Stimulated activated CD4-positive, alpha-beta T cell treated with anti-CD3 and anti-CD28 coated beads, Interleukin-1b, Interleukin-23, amount 100 ng/mL, for 48 hours (primary cell): ENCODE data around the gene SMARCD1.

ENCODE experiments used
- DNase-seq: peaks from one replicate; pipeline ENCODE4 v3.0.0-alpha.2; 2020

SMARCD1 gene

DNA sequence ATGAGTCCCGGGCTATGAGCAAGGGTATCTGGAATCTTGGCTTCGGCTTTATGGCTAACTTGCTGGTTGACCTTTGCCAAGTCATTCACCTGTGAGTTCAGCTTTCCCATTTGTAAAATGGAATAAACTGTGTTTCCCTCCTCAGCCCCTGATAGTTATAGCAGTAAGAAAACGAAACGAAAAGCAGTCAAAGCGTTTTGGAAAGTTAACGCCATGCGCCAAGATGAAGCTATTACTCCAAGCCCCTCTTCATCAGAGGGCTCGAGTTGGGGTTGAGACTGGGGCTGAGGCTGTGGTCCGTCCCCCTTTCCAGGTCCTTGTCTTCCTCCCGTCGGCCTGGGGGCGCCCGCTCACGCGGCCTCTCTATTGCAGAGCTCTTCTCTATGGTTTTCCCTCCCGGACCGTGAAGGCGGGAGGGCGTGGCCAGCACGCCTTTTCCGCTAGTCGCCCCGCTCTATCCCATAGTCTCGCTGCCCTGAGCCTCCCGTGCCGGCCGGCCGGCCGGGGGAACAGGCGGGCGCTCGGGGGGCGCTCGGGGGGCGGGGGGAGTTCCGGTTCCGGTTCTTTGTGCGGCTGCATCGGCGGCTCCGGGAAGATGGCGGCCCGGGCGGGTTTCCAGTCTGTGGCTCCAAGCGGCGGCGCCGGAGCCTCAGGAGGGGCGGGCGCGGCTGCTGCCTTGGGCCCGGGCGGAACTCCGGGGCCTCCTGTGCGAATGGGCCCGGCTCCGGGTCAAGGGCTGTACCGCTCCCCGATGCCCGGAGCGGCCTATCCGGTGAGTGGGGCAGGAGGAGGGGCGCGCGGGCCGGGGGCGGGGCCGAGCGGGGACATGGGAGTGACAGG is at the start of gene SMARCD1:
Gene SMARCD1, plus strand, starts transcription at position 568 of the 840 bp plus-strand sequence. Its CDS starts 28 bp downstream, at position 596.
- peak; percentile 88 for DNase-seq

DNA sequence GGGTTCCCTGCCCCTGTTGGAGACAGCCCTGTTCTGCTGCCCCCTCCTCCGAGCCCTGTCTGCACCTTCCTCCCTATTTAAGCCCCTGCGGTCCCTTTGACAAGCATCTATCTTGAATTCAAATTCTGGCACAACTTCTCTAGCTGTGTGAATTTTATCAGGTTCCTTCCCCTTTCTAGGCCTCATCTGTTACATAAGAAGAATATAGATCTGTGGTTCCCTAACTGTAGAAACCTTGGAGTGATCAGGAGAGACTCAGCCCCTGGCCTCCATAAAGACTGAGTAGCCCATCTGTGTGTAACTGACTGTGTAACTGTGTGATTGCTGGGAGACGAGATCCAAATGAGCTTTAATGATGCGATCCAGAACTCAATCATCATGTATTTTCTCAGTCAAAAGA is 46.8 kb upstream of the SMARCD1 start:
- no peak for DNase-seq

DNA sequence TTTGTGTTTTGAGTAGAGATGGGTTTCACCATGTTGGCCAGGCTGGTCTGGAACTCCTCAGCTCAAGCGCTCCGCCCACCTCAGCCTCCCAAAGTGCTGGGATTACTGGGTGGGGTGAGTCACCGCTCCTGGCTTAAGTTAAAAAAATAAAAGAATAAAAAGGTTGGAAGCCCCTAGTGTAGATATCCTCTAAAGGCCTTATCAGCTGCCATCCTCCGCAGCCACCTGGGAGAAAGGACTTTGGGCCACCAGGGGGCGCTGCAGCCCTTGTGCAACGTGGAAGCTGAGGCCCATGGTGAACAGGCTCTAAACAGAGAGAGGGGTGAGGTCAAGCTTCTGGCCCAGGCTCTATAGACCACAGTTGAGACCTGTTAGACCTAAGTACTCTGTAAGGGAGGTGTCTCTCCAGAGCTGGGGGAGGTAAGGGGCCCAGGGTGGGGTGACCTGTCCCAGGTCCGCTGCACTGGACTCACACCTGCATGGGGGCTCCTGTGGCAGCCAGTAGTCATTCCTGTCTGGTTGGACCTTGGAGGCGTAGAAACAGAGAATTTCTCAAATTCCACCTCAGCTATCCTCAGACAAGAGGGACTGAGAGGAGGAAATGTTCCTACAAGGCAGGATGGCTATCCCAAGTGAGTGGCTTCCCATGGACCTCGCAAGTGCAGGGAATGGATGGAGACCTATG is 45.8 kb upstream of the SMARCD1 start:
- DNase-seq, result peak; percentile 87

DNA sequence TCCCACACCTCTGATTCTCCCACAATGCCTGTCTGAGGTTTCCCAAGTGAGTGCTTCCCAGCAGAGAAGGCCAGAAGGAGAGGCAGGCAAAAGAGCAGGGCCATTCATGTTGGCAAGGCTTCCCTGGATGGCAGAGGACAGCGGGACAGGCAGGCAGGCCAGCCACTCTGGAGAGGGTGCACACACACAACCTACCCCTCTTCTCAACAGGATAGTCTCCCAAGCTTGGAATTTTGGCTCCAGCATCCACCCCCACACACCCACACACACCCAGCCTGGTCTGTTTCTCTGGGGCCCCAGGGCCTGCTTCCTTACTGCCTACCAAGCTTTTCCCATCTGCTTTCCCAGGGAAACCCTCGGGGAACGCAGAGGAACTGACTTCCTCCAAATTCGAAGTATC is 44.5 kb upstream of the SMARCD1 start:
- no peak for DNase-seq

DNA sequence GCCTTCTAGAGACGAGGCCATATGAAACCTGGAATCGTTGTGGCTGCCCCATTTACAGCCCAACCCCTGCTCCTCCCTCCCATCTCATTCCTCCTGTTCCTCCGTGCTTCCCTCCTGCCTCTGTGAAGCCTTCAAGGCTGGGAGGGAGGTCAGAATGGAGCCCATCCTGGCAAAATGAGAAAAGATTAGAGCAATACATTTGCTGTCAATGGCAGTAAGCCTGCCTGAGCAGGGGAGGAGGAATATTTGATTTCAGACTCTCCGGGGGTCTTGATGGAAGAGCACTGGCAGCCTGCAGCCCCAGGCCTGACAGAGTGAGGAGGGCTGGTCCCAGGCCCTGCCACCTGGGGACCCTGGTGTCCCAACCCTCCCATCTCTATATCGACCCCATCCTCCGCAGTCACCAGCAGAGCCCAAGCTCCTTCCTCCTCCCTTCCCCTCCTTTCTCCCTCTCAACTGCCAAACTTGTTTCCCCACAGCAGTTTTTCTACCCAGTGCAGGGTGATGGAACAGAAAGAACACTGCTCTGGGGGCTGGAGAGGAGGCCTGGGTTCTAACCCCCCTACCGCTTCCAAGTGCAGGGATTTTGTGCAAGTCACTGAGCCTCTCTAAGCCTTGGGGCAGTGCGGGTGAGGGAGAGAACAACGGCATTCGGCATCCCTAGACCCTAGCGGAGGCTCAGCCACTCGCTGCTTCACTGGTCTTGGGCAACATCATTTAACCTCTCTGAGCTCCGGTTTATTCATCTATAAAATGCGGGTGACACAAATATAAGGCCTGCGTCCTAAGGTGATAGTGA is 43.9 kb upstream of the SMARCD1 start:
- no peak for DNase-seq

DNA sequence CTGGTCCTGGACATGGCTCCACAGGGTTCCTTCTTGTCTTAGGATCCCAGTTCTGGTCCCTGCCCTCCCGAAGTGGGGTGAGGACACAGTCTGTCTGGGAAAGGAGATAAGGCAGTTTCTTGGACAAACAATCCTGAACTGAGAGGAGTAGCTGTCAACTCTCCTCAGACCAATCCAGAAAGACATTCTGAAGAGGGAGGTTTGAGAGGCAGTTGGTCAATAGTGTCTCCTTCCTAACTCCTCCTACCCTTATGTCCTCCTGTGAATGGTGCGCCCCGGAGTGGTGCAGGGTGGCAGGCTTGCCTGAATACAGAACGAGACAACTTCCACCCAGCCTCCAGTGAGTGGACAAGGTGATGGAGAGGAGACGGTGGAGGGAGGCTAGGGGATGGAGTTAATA is 43.2 kb upstream of the SMARCD1 start:
- DNase-seq, result no peak

DNA sequence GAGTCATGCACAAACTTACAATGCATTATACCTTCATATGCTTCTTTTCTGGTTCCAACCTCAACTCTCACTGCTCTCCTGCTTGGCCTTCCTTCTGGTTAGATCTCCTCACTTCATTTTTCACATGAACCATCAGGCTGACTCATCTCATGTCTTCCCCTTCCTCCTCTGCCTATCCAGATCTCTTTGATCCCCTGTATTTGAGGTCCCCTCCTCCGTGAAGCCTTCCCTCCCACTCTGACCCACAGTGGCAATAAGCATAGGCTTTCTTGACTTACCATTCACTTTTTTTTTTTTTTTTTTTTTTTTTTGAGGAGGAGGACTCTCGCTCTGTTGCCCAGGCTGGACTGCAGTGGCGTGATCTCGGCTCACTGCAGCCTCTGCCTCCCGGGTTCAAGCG is 42.4 kb upstream of the SMARCD1 start:
- no peak for DNase-seq

DNA sequence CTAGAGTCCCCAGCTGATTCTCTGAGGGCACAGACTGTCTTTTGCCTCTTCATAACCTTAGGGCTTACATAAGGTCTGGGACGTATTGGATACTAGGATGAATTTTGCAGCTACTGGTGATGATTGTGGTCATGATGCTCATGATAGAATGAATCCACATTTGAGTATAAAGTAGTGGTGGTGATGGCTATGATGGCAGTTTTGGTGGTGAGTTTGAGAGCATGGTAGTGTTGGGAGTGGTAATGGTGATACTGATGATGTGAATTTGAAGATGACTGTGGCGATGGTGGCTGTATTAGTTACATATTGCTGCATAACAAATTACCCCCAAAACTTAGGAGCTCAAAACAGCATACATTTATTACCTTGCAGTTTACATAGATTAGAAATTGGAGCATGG is 41.8 kb upstream of the SMARCD1 start:
- DNase-seq, result no peak

DNA sequence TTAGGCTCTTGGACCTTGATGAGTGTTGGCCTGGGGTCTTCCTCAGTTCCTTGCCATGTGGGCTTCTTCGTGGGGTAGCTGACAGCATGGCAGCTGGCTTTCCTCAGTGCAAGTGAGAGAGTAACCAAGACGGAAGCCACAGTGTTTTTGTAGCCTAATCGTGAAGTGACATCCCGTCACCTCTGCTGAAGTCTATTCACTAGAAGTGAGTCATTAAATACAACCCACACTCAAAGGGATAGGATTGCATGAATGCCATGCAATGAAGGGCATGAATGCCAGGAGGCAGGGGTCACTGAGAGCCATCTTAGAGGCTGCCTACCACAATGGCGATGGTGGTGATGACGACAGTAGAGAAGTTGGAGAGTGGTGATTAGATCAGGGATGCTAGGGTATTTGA is 41.3 kb upstream of the SMARCD1 start:
- DNase-seq, result no peak

DNA sequence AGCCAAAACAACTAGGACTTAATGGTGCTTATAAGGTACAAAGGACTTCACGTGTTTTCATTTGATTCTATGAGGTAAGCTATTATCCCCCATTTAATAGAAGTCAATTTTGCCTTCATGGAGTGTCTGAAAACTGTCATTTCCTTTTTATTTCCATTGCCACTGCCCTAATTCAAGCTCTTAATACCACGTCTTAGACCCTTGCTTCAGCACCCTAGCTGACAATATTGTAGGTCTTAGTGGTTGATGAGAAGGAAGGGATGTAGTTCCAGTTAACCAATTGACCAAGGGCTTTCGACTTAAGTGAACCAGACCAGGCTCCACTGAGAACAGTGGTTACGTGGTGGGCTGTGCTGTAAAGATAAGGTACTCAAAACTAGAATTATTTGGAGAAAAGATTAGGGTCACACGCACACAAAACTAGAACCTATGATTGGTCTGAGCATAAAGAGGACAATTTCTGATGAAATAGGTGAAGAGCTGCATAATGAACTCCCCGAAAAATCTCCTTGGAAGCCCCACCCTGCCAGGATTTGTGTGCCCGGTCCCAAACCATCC is 37.4 kb upstream of the SMARCD1 start:
- DNase-seq, result no peak

DNA sequence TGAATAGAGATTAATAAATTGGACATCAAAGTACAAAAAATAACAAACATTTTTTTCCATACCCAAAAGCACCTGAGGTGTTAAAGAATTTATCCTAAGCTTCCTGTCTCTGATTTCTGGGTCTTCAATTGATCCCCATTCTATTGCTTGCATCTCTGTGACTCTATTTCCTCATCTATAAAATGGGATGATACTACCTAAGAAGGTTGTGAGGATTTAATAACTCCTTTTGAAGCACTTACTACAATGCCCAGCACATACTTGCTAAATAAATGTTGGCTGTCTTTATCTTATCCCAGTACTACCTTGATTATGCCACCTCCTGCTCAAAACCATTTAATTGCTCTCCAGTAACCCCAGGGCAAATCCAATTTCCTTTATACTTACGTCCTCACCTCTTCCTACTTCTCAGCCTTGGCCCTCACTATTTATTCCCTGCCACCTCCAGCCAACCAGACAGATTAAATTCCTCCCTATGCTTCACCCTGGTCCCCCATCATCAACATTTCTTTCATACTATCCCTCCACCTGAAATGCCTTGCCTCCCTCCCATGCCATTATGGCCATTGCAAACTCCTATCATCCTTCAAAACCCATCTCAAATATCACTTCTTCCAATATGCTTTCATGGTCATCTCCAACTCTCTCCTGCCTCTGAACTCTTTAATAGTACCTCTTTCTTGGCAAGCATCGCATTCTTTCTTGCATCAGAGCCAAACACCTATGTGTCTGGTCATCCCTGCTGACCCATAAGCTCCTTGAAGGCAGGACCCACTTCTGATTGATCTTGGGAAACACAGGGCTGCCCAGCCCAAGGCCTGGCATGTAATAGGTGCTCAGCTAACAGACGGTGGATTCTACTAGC is 35.7 kb upstream of the SMARCD1 start:
- DNase-seq, result no peak

DNA sequence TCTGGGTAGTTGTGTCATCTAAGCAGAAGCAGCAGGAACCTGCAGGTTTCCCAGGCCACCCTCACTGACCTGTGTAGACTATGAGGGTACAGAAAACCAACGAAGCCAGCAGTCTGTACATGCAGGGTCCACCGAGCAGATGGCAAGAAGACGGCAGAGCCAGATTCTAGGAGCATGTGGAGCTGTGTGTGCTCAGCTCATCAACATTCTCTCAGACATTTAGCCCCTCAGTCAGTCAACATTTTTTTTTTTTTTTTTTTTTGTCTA is 35.1 kb upstream of the SMARCD1 start:
- DNase-seq, result no peak

DNA sequence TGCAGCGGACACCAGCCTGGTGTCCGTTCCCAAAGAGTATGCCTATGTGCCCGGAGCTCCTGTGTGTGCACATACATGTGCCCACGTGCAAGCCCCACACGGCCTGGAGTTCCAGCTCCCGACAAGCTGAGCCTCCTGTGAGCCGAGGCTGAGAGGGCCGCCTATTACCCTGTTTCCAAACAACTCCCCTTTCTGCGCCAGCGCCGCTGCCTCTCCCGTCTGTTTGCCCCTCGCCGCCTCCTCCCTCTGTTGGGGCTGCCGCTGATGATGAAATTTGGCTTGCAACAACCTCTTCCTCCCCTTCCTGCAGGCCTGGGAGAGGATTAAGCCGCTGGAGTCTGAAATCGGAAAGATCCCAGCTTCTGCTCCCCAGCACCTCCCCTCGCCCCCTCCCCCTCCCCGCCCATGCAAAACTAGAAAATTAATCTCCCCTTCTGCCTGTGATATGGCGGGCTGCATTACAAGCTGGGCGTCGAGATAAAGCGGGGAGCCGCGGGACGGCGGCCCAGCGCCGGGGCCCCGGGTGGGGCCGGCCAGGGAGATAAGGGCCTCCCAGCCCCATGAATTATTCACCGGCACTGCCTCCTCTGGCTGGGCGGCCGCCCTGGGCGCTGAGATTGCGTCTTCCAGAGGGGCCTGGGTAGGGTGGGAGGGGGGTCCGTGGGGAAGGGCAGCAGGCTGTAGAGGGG is 34.6 kb upstream of the SMARCD1 start:
- no peak for DNase-seq

DNA sequence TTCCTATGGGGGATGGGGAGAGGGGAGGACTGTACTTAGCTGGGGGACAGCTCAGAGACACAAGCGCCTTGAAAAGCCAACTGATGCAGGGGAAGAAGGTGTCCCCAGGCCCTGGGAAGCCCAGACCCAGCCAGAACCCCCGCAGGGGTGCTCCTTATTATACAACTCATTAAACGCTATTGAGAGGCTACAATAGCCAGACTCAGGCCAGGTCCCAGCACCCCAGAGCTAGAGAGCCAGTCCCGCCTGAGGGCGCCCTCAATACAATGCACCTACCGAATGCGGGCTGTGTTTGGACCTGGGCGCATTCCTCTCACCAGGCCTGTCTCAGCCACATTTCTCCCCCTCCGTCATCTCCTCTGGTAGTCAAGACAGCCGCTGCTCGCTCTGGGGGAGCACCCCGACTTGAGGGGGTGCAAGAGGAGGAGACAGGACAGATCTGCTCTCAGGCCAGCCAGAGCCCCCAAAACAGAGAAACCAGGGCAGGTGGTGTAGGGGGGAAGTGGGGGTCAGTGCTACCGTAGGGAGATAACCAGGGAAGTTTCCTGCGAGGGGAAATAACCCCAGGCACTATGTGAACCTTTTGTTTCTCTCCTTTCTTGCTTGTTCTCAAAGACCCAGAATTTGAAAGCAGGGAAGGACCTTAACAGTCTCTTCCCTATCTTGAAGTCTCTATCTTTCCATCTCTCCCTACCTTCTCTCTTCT is 33.9 kb upstream of the SMARCD1 start:
- no peak for DNase-seq

DNA sequence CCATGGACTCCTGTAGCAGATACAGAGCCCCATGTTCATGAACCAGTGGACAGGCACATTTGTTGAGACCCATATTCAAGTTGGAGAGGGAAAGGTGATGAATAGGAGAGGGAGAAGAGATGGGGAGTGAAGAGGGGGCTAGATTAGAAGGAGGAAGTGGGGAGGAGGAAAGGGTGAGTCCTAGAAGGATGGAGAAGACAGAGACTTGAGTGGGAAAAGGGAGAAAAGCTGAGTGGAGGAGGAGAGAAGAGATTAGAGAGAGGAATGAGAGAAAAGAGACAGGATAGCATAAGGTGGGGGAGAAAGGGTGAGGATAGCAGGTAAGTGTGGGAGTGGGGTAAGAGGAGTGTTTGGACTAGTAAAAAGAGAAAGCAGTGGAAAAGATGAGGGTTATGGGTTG is 32.6 kb upstream of the SMARCD1 start:
- DNase-seq, result no peak

DNA sequence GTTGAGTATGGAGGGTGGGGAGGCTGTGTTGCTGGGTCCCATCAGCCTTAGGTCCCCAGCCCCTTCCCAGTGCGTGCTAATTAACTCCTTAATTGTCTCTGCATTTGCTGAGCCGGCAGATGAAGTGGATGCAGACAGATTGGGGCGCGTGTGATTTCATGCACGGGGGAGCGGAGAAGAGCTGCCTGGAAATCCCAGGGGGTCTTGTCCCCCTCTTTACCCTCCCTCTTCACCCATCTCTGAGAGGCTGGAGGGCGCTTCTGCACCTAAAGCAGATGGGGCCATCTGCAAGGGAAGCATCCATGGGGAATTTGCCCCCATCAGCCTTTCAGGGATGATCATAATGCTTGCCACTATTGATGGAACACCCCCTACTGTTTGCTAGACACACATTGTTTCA is 32.2 kb upstream of the SMARCD1 start:
- no peak for DNase-seq

DNA sequence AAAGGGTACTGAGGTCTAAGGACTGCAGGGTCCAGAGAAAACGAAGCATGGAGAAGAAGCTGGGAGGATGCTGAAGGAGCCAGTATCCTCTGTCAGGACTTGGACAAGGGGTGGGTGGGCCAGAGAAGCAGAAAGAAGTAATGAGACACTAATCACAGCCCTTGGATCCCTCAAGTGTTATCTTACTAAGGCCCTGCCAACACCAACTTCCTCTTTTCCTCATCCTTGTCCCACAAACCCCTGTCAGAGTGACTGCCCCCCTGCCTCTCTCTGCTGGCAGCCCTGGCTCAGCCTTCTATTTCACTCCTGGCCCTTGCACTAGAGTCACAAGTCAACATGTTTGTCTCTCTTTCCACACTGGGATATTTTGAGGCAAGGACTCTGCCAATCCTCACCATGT is 31.6 kb upstream of the SMARCD1 start:
- DNase-seq, result no peak

DNA sequence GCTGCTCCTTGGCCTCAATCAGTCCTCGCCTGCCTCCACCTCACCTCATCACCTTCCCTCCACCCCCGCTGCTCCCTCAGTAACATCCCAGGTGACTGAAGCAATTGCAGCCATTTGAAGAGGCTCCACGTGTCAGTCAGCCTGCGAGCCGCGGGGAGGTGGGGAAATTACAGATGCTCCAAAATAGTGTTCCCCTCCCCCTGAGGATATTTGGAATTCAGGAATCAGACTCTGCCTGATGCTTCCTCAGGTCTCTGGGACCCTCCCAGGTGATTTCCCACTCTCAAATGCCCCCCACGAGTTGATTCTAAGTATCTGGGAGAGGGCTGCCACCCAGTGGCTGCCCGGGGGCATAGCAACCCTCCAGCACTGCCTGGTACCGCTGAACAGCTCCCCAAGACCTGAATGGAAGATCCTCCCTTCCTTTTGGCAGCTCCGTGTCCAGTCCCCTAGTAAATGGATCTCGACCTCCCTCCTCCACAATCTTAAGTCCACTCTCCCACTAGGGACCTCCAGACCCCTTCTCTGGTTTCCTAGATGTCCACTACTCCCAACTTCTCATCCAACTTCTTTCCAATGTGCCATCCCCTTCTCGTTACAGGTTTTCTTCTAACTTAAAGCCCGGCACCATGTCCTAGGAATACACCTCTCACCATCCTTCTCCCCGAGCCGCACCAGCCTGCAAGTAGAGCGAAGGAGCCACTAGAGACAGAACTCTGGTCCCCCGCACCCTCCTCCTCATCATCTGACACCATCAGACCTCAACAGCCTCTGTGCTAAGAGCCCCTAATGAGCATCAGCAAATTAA is 29.1 kb upstream of the SMARCD1 start:
- DNase-seq, result peak; percentile 55

DNA sequence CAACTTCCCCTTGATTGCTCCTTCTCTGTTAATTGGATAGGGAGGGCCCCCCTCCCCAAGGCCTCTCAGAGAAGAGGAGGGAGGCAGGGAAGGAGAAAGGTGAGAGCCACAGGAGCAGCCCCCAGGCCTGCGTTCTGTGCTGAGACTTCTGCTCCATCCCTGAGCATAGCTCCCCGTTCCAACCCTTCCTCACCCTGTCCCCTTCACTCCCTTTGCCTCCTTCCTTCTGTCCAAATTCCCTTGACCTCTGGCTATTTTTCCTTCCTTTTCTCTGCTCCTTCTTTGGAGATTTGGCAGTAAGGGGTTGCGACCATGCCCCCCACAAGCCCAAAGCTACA is 28.5 kb upstream of the SMARCD1 start:
- DNase-seq, result no peak

DNA sequence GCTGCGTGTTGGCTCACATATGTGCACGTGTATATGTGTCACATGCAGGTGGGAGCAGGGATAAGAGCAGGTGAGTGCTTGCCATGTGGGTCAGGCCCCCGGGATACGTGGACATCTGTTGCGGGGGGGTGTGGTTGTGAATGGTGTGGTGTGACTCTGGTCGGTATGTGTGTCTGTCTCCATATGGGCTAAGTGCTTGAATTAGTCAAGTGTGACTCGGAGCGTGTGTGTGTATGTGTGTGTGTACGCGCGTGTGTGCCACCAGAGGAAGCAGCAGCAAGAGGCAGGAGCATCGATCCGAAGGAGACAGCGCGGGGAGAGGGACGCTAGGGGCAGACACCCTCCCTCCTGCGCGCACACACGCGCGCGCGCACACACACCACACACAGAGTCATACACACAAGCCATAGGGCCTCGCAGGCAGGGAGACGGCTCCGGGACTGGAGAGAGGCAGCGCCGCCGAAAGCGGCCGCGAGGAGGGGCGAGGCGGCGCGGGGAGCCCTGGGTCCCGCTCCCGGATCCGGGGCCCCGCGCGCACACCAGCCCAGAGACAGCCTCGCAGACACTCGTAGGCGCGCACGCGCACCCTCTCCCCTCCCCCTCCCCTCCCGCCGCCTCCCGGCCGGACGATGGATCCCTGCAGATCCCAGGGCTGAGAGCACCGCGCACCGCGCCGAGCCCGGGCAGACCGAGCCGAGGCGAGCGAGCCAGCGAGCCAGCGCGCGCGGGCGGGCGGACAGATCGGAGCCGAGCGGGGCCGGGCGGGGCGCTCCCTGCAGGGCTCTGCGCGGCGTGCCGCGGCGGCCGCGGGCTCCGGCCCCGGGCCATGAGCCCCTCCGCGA is 27.9 kb upstream of the SMARCD1 start, which contains the start of gene ASIC1:
Gene ASIC1, plus strand, starts transcription at position 597 of the 842 bp plus-strand sequence. CDS start 1,171 bp downstream, outside the sequence.
- DNase-seq, result peak; percentile 56
